Transverse colon (tissue), 4 donors: ENCODE results near the gene UBALD1. TPM values are rescaled to one million over a fixed set of nuclear protein-coding genes. Genes with fewer than 3 reads are reported as not detected.

Experiments used
- DNase-seq: peaks from one replicate; pipeline ENCODE4 v3.0.0-alpha.2; 2019
- H3K27ac ChIP-seq, 4 donors: fragments of 200-600 bp; sonication (generic); 2 replicates each; pipeline ENCODE4 v1.5.1; 2016 to 2018; ENCODE audit warnings: inconsistent platforms in 4 of 4
- H3K27me3 ChIP-seq: fragments of 200-600 bp; sonication (generic); 2 replicates; pipeline ENCODE4 v1.5.1; 2017; ENCODE audit warnings: inconsistent platforms
- H3K36me3 ChIP-seq, 4 donors: fragments of 200-600 bp; sonication (generic); 2 replicates each; pipeline ENCODE4 v1.5.1; 2017 to 2019; ENCODE audit warnings: inconsistent platforms in 4 of 4
- H3K4me1 ChIP-seq, 4 donors: fragments of 200-600 bp; sonication (generic); 2 replicates each; pipeline ENCODE4 v1.5.1; 2017 to 2020; ENCODE audit warnings: inconsistent platforms in 4 of 4
- H3K4me3 ChIP-seq, 4 donors: fragments of 200-600 bp; sonication (generic); 1 replicate in 1 of 4; 2 replicates in 3 of 4; pipeline versions ENCODE4 v1.5.1 to v1.6.1; 2017 to 2019; ENCODE audit warnings: inconsistent platforms in 4 of 4
- H3K9me3 ChIP-seq, 2 donors: fragments of 200-600 bp; sonication (generic); 2 replicates each; pipeline ENCODE4 v1.5.1; 2017 to 2019; ENCODE audit warnings: inconsistent platforms in 2 of 2
- CTCF ChIP-seq, 5 experiments: fragments of 200-600 bp in 3 of 5; fragments of 450-650 bp in 2 of 5; sonication (generic) in 3 of 5; IDR thresholded peaks; 1 replicate in 2 of 5; 2 replicates in 3 of 5; pipeline ENCODE4 v1.5.1; 2016 to 2017; ENCODE audit warnings: antibody characterized with exemption in 5 of 5, inconsistent platforms in 3 of 5, mild to moderate bottlenecking in 2 of 5, moderate library complexity in 1 of 5
- EP300 ChIP-seq: sonication (generic); formaldehyde crosslinking; IDR thresholded peaks from one replicate; pipeline ENCODE4 v1.6.1; 2017; ENCODE audit warnings: antibody characterized with exemption, low read depth
- POLR2A ChIP-seq: fragments of 450-650 bp; IDR thresholded peaks from one replicate; pipeline ENCODE4 v1.6.1; 2016; ENCODE audit warnings: antibody characterized with exemption, mild to moderate bottlenecking, moderate library complexity
- POLR2AphosphoS5 ChIP-seq, 3 donors: sonication (generic); formaldehyde crosslinking; IDR thresholded peaks; one replicate each; pipeline ENCODE4 v1.6.1; 2016; ENCODE audit warnings: antibody characterized with exemption in 3 of 3
- WGBS, 2 donors: methylation state at CpG; one replicate each; pipeline ENCODE4 v1.1.5; 2018; ENCODE audit warnings: low coverage in 1 of 2; 5-methylcytosine and 5-hydroxymethylcytosine counted together
- in situ Hi-C, 4 donors: fragments of 200-750 bp; cut with MboI; loops; one replicate each; pipeline versions ENCODE4 v1.15.0 to v1.15.1; 2017; ENCODE audit warnings: low sequenced_read_pairs in 3 of 4, low pct_ligation_motif_present in 1 of 4, low pct_unique_long_range_greater_than_20kb in 1 of 4
- intact Hi-C: fragments of 100-400 bp; cut with DNase I; formaldehyde crosslinking; loops from one replicate; pipeline ENCODE4 v1.15.1; 2023; ENCODE audit warnings: low total_unique reads
- total RNA-seq, 4 donors: library from RNA; depleted of rRNA; stranded (reverse); fragments of >200 nt; gene quantifications; one replicate each; pipeline ENCODE4 v1.1.0, GENCODE V29; 2016

Gene UBALD1
- total RNA-seq, 4 donors from 2014 or later = 8.6 to 18.0 (median 10.5) TPM

DNA sequence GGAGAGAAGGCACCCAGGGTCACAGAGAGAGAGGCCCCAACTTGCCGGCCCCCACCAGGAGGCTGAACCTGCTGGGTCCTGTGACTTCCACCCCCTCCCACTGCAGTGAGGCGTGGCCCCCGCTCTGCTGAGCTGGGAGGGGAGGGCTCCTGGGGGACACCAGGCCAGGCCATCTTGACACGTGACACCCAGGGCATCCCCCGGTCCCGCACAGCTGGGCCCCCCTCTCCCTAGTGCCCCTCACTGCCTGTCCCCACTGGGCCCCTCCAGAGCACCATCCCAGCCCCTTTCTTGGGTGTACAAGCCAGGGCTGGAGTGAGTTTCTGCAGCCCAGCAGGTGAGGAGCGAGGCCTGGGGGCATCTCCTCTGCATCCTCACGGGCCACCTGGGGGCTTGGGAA lies 12.4 kb downstream of the UBALD1 start:
- Histone ChIP-seq H3K9me3 (no peaks in the 10 kb centered on the region), H3K4me3 (no peak overlapping the region), H3K4me1 (peaks cover 3 to 7% (median 5%) of the 10 kb centered on the region in 4 donors), H3K27me3 (peaks cover 4% of the 10 kb centered on the region), H3K36me3 (no peaks in the 10 kb centered on the region), H3K27ac (no peak overlapping the region)
- no peak for TF ChIP-seq POLR2A
- TF ChIP-seq EP300 = no peak
- no peak for TF ChIP-seq POLR2AphosphoS5 (IDR thresholded peaks at IDR 0.05)
- no peak for TF ChIP-seq CTCF (IDR thresholded peaks at IDR 0.05)
- intact Hi-C loops = no loop called here
- in situ Hi-C loops = no loop called here
- no CpG with 5 or more reads among the region's 8 CpGs for WGBS, 2 donors
- DNase-seq = no peak

GRCh38 chr16:4601864-4602186 lies 12.9 kb downstream of the UBALD1 start:
- Histone ChIP-seq H3K27me3 (peaks cover 4% of the 10 kb centered on the region), H3K4me1 (peaks cover 3 to 7% (median 5%) of the 10 kb centered on the region in 4 donors), H3K9me3 (no peaks in the 10 kb centered on the region), H3K4me3 (no peak overlapping the region), H3K36me3 (no peaks in the 10 kb centered on the region), H3K27ac (no peak overlapping the region)
- DNase-seq = no peak
- intact Hi-C loops (no loop called here), in situ Hi-C loops (no loop called here)
- WGBS, 2 donors = 59% methylated on average over 6 of the region's 6 CpGs; no CpG with 5 or more reads in 1 of the 2 donors
- TF ChIP-seq POLR2A (no peak), CTCF (IDR thresholded peaks at IDR 0.05) (no peak), EP300 (no peak), POLR2AphosphoS5 (IDR thresholded peaks at IDR 0.05) (no peak)

GRCh38 chr16:4601036-4601863 lies 13.4 kb downstream of the UBALD1 start:
- WGBS, 2 donors = 19 to 36% methylated on average over 8 to 18 of the region's 18 CpGs
- Histone ChIP-seq H3K9me3 (no peaks in the 10 kb centered on the region), H3K27ac (no peak overlapping the region), H3K36me3 (no peaks in the 10 kb centered on the region), H3K4me1 (peaks cover 3 to 7% (median 5%) of the 10 kb centered on the region in 4 donors), H3K27me3 (peaks cover 4% of the 10 kb centered on the region), H3K4me3 (no peak overlapping the region)
- no peak for DNase-seq
- intact Hi-C loops (no loop called here), in situ Hi-C loops (no loop called here)
- TF ChIP-seq EP300 (no peak), POLR2AphosphoS5 (IDR thresholded peaks at IDR 0.05) (no peak), POLR2A (no peak), CTCF (IDR thresholded peaks at IDR 0.05) (no peak)

DNA sequence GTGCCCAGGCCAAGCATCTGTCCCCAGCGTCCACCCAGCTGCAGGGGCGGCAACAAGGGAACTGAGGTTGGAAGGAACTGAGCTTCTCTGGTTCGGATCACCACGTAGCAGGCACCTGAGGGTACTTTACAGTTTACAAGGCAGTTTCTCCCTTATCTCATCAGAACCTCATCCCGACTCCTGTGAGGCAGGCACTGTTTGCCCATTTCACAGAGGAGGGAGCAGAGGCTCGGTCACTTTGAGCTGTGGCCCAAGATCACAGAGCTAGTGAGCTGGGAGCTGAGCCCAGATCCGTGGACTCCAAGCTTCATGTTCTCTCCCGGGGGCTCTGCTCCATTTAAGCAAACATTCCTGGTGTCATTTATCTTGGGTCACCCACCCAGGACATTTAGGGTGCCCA lies 15.1 kb downstream of the UBALD1 start:
- Histone ChIP-seq H3K27ac (no peak overlapping the region), H3K4me1 (peaks cover 3 to 7% (median 5%) of the 10 kb centered on the region in 4 donors), H3K9me3 (no peaks in the 10 kb centered on the region), H3K27me3 (peaks cover 4% of the 10 kb centered on the region), H3K36me3 (no peaks in the 10 kb centered on the region), H3K4me3 (no peak overlapping the region)
- WGBS, 2 donors = 89 to 94% methylated on average over 3 to 8 of the region's 8 CpGs
- no peak for TF ChIP-seq POLR2A
- no peak for TF ChIP-seq EP300
- TF ChIP-seq POLR2AphosphoS5 (IDR thresholded peaks at IDR 0.05) = no peak
- TF ChIP-seq CTCF (IDR thresholded peaks at IDR 0.05) = no peak
- no peak for DNase-seq
- intact Hi-C loops (no loop called here), in situ Hi-C loops (no loop called here)
